ENCODE measurements around the gene EDA.

DNA sequence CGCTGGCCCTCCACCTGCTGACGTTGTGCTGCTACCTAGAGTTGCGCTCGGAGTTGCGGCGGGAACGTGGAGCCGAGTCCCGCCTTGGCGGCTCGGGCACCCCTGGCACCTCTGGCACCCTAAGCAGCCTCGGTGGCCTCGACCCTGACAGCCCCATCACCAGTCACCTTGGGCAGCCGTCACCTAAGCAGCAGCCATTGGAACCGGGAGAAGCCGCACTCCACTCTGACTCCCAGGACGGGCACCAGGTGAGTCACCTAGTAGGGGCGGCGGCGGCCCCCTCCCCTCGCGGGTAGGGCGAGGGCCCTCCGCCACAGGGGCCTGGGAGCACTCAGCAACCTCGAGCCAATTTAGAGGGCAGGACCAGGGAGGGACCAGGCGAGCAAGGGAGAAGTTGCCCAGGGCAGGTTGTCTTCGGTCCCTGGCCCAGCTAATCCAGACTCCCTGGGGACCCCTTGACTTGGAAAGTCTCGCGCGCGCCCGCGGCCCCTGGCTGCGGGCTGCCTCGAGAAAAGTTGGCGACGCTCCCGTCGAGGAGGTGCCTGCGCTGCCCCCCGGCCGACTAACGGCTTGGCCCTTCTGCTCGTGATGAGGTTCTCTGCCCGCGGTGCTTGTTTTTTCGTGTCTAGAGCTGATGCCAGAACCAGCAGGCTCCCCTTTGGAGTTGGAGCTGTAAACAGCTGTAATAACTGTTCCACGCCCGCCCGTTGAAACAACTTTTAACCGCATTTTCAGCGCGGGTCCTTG is 717 bp downstream of the EDA start:
- TF ChIP-seq, protein P1, sequence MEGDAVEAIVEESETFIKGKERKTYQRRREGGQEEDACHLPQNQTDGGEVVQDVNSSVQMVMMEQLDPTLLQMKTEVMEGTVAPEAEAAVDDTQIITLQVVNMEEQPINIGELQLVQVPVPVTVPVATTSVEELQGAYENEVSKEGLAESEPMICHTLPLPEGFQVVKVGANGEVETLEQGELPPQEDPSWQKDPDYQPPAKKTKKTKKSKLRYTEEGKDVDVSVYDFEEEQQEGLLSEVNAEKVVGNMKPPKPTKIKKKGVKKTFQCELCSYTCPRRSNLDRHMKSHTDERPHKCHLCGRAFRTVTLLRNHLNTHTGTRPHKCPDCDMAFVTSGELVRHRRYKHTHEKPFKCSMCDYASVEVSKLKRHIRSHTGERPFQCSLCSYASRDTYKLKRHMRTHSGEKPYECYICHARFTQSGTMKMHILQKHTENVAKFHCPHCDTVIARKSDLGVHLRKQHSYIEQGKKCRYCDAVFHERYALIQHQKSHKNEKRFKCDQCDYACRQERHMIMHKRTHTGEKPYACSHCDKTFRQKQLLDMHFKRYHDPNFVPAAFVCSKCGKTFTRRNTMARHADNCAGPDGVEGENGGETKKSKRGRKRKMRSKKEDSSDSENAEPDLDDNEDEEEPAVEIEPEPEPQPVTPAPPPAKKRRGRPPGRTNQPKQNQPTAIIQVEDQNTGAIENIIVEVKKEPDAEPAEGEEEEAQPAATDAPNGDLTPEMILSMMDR (IDR thresholded peaks at IDR 0.05; ENCODE audit: low read length): no peak
- TF ChIP-seq EZH2 (optimal IDR thresholded peaks at IDR 0.05; ENCODE audit: low read depth, low read length): no peak
